ENCODE measurements around the gene CCSER1.
"Not testable (repeated sequence)": the region's sequence is repeated elsewhere in the genome, so short reads cannot be mapped to it uniquely, and the experiment has no call there.

The CCSER1 gene

GRCh38 chr4:91623603-91623967, 1496.4 kb downstream of the CCSER1 start:
- DNase-seq = not testable (repeated sequence)

GRCh38 chr4:91630054-91630453, 1502.9 kb downstream of the CCSER1 start:
- DNase-seq = no peak

- DNase-seq = no peak
Observed at GRCh38 chr4:91630764-91631163, 1503.6 kb downstream of the CCSER1 start.

GRCh38 chr4:91631335-91631734, 1504.1 kb downstream of the CCSER1 start:
- DNase-seq = no peak

GRCh38 chr4:91636083-91636482, 1508.9 kb downstream of the CCSER1 start:
- DNase-seq = no peak
